GM19463 (cell line): ENCODE measurements around the gene TSHZ2.

ENCODE experiments used
- ATAC-seq: cut with Tn5 transposase; IDR thresholded peaks from one replicate; pipeline ENCODE4 v1.9.1; 2021; ENCODE audit warnings: mild to moderate bottlenecking, moderate library complexity; ENCODE audit not compliant: unreplicated experiment

The TSHZ2 gene

DNA sequence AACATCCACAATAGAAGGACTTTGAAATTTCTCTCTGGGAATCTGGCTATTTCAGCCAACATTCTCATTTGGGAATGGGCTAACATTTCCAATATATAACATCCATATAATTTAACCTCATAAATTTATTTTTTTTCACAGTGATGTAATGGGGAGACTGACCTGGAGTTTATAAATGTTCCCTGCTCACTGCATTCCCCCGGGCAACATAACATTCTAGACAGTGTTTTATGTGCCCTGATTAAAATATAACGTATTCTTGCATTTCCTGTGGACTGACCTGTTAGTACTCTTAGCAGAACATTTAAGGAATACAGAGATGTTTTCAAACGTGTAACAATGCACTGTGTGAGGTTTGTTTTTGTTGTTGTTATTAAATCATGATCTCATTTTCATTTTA lies 20.9 kb downstream of the TSHZ2 start:
- no peak for ATAC-seq

DNA sequence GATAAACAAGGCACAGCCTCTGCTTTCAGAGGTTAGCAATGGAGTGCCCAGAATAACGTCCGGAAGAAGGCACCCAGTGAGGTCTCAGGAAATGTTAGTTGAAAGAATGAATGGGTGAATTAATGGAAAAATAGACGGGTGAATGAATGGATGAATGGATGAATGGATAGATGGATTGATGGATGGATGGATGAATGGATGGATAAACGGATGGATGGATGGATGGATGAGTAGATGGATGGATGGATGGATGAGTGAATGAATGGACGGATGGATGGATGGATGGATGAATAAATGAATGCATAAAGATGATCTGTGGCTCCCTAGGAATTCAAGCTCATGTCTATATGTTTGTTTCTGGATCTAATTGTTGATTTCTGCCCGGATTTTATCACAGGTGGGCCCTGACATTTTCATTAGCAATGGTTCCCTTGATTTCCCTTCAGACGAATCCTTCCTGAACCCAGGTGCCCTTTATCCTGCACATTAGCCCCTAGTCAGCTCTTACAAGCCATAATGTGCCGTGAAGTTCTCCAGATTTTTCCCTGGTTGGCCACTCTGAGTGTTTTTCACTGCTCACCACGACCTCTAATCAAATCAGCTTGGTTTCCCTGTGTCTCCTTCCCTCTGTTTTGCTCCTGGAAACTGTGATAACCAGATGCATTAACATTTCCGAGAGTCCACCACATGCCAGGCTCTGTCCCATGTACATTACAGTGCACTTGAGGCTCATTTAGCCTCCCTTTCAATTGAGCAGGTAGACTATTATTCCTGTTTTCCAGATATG lies 22.2 kb downstream of the TSHZ2 start:
- no peak for ATAC-seq

DNA sequence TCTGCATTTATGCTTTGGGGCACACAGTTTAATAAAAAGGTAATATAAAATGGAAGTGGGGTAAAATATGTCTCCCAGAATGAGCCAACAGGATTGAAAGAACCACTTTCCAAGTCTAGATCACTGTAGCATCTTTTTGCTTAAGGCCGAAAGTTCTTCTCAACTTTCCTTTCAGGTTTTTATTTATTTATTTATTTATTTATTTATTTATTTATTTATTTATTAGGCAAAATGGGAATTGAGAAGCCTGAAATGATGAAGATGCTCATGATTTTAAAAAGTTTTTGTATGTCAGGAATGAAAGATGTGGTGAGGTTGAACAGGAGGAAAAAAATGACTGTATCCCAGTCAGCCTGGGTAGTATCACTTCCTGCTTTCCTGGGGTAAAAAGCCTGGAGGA lies 24.0 kb downstream of the TSHZ2 start:
- no peak for ATAC-seq

DNA sequence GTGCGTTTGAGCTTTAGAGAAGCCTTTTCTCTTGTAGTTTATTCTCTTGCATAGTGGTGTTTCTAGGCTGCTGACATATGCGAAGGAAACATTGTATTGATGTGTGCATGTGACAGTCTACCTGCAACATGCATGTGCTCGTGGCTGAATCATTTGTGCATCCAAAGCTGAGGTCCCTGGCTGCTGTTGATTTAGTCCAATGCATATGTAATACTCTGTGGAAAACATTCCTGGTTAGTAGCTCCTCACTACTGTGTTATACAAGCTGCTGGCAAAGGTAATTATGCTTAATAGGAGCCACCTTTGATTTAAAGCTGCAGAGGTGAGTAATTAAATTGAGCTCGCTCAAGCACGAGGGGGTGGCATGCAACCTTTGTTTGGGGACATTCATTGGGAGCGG lies 24.5 kb downstream of the TSHZ2 start:
- ATAC-seq: no peak

DNA sequence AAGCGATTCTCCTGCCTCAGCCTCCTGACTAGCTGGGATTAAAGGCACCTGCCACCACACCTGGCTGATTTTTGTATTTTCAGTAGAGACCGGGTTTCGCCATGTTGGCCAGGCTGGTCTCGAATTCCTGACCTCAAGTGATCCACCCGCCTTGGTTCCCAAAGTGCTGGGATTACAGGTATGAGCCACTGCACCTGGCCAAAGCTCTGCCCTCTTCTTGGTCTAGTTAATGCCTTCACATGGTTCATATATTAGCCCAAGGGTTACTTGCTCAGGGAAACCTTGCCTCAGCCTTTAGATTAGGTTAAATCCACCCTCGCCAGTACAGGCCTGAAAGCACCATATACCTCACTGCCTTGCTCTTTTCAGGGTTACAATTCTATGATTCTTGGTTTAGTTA lies 26.1 kb downstream of the TSHZ2 start:
- no peak for ATAC-seq

DNA sequence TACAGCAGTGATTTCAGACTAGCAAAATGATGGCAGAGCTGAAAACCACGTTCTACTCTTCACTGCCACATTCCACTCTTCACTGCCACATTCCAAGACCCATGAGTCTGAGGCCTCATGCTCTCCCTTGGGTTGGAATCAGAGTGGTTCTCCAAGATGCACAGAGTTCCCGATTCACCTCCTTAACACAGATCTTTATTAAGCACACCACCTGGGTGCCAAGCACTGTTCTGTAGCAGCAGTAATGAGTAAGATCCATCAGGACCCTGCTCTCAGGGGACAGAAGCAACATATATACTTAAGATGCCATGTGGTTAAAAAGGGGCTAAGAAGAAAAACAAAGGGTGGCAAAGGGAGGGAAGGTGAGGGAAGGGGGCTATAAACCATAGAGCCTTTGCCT lies 26.9 kb downstream of the TSHZ2 start:
- ATAC-seq: no peak

DNA sequence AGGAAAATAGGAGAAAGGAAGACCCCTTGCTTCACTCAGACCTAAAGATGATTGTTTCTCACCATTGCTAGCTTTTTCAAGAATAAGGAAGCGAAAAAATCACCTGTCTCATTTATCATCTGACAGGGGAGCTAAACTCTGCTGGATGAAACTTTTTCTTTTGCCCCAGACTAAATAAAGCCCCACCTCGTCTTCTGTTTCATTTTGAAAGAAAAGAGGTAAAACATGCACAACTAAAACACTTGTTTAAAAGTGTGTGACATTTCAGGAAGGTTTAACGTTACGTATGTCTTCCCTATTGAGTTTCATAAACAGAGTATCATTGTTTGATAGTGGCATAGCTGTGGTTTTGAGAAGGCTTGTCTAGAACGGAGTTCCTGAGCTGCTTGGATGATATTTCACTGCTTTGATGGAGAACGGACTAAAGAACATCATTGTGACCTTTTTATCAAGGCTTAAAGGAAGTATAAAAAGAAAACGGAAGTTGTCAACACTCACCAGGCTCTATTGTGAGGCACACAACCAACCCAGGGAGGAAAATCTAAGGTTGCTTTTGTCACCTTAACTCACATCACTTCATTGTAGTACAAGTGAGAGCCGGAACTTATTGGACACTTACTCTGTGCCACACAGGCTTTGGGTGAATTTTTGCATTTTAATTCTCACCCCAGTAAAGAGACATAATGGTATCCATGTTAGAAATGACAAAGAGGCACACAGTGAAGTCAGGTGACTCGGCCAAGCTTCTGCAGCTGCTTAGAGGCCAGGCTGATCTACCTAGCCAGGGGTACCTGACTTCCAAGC lies 29.5 kb downstream of the TSHZ2 start:
- ATAC-seq: peak; percentile 61

DNA sequence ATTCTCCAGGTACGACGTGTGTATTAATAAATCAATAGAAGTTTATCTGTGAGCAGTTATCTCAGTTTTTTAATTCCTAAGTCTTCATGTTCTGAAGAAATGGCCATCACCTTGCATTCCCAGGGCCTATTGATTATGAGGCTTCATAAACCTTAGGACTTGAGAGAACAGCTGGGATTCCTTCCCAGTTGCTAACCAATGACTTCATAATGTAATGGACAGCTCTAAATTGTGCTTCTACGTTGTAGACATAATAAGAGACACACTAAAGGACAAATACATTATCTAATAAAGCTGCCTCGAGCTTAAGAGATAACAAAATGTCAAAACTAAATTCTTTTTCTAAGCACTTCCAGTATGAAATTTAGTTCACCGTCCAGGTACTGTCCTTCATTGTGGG lies 30.6 kb downstream of the TSHZ2 start:
- no peak for ATAC-seq

DNA sequence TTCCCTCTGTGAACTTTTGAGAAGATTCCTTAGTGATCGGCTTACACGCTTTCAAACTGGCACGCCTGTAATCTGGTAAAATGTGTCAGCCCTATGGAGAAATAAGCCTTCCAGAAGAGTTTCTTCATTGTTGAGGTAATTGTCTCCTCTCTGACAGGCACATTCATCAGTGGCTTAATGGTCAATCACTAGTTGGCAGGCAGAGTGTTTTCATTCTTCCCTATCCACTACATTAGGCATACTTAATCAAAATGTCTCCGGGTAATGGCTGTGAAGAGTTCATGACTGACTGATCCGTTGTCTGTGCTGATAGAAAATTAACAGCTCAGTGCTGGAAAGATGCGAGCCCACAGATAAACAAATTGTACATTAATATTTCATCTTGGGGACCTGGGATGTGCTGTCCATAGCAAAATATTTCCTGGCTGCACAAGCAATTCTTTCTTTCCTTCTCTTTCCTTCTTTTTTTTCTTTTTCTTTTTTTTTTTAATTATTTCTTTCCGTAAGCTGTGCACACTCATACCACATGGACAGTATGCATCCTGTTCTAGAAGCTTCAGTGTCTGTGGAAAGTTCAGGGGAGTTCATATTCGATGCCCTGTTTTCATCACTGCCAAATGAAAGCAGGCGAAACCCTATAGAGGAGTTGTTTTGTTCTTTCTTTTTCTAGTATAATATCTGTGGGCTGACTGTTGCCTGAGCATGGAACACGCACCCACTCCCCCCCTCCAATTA lies 31.4 kb downstream of the TSHZ2 start:
- no peak for ATAC-seq

DNA sequence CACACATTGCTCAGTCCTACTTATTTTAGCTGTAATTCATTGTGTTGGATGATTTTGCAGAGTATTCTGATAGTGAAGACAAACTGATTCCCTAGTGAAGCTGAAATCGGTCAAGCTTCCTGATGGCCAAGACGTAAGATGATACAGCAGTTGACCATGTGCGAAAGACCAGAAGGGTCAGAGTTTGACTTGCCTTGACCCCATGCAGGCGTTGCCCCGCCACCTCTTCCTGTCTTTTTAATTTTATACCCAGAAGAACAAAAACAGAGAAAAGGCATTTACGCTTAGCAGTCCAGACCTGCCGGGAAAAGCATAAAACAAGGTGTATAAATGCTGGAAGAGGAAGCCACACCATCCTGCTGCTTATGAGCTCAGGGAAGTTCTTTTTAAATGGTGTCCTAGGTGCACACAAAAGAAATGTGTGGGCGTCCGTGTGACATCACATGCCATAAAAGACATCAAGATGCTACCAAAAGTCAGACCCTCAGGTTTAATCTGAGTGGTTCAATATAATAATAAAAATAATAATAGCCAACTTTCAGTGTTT lies 32.2 kb downstream of the TSHZ2 start:
- ATAC-seq: no peak

DNA sequence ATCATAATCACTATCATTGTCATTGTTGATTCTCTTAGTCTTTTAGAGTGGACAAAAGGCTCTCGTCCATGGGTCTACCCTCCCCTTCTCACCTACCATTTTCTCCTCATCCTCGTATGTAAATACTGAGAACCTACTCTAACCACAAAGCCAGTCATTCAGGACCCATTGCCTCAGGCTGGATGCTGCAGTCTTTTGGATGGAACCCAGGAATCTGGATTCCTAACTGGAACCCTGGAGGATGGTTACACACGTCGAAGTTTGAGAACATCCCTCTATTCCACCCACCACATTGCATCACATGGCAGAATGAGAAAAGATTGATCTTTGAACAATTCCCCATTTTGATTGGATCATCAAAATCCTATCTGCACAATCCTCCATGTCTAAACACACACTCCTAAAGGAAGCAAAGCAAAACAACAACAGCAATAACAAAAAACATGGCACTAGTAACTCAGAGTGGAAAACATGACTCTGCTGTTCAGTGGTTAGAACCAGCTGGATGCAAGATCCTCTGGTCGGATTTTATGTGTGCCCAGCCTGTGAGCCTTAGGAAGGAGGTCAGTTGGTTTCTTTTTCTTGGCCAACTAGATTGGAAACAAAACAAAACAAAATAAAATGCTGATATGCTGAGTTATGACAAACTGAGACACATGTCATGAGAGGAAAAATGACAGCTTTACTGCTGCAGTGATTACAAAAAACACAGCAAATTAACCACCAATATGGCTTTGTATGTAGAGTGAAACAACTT lies 38.0 kb downstream of the TSHZ2 start:
- ATAC-seq: no peak

DNA sequence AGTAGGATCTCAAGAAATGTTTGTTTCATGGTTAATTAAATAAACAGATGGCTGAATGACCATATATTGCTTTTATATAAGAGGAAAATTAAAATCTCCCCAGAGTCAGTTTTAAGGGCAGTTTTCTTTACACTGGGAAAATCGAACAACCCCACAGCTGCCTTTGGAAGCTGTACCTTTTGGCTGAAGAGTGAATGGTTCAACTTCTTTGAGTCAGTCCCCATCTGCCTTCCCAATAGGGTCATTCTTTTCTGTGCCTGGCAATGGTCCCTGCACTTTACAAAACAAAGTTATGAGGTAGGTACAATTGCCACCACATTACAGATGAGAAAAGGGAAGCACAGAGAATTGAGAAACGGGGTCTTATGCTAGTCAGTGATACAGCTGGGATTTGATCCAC lies 39.5 kb downstream of the TSHZ2 start:
- ATAC-seq: no peak

DNA sequence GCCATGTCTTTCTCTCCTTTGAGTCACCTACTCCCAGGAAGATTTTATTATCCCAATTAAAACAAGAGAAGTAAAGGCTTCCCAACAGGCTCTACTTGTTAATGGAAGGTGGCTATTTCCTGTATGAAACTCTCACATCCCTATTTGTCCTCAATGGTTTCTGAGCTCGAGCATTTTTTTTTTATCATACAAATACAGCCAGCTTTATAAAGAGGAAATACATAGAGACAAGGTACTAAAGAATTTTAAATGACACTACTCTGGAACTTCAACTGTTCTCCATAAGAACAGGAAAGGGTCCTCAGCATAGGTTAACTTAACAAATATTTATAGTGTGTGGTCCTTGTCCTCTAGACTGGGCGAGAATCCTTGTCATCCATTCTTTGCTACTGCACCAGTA lies 41.0 kb downstream of the TSHZ2 start:
- no peak for ATAC-seq

DNA sequence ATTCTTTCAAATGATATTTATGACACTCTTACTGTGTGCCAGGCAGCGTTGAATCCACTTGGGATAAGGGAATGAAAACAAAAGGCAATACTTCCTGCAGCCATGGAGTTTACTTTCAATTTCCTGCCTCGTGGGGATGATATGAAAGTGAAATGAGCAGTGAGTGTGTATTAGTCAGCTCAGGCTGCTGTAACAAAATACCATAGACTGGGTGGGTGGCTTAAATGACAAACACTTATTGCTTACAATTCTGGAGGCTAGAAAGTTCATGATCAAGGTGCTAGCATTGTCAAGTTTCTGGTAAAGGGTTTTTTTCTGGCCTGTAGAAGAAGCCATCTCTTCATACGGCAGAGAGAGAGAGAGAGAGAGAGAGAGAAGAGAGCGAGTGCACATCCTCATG lies 41.7 kb downstream of the TSHZ2 start:
- no peak for ATAC-seq

DNA sequence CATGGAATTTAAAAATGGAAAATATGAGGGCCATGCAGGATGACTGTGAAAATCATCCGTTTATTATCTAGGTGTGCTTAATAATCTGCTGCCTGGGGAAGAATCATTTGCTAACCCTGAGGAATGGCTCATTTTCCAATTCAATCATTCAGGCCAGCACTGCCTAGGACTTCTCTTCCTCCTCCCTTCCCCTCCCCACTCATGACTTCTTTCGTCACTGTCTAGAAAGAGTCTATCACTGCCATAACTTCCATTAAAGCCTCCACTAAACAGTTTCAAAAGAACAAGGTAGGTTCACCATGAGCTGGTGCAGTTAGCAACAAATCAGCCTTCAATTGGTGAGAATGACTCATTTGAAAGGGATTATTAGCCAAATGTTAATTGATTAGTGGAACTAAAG lies 43.9 kb downstream of the TSHZ2 start:
- no peak for ATAC-seq

DNA sequence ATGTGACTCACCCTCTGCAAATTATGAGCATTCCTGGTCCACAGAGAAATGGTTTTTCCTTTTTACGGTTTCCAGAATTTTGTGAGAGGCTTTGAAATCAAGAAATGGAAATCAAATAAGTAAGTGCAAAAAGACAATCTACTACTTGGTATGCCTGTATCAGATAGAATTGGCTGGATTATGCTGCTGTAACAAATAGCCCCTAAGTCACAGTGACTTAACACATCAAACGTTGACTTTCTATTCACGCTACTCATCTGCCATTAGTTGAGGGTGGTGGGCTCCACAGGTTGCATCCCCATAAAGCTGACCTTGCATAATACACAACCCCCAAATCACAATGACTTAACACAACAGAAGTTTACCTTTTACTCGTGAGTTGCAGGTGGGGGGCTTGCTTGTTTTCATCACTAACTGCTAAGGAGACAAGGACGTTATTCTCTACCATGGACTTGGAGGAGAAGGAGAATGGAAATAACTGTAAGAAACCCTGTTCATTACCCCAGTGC lies 44.4 kb downstream of the TSHZ2 start:
- ATAC-seq: no peak

DNA sequence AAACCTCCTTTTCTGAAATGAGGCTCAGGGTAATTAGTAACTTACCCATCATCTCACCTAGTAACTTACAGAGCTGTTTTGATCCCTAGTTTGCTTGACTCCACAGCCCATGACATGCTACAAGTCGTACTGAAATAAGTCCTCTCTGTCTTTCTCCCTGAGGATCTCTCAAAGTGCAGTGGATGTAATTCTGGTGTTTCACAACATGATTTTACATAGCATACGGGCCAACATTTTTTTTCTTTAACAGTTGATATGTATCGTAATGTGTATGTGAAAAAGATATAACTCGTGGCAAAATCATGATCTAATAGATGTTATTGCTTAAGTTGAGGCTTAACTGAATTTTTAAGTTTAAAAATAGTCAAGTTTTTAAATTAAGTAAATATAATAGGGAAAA lies 45.0 kb downstream of the TSHZ2 start:
- no peak for ATAC-seq

DNA sequence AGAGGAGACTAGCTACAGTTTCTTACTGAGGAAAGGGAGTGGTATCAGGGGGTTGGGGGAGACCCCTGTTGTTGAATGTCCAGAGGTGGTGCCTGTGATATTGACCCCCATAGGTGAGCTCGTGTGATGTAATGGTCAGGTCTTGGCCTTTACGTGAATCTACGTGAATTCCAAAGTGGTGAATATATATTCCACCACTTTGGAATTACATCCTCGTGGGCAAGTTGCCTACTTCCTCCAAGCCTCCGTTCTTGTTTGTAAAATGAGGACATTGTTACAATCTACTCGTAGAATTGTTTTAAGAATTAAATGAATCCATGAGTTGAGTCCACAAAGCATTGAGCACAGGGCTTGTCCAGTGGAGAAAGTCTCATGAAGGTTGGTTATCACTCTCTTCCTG lies 47.3 kb downstream of the TSHZ2 start:
- ATAC-seq: no peak

DNA sequence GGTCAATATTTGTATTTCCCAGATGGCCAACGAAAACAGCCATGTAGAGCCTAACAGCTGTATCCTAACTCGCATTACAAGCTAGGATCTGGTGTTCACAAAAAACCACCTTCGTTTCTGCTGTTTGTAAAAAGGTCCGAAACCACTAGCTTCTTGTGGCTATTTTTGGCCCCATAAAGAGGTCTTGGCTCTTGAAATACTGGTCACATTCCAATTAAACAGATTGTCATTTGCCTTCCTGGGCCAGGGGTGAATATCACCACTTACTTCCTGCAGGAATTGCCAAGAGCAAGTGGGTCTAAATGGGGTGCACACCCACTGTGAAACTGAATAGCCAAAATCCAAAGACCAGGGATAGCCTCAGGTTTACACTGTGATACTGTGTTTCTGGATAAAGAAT lies 48.2 kb downstream of the TSHZ2 start:
- no peak for ATAC-seq

DNA sequence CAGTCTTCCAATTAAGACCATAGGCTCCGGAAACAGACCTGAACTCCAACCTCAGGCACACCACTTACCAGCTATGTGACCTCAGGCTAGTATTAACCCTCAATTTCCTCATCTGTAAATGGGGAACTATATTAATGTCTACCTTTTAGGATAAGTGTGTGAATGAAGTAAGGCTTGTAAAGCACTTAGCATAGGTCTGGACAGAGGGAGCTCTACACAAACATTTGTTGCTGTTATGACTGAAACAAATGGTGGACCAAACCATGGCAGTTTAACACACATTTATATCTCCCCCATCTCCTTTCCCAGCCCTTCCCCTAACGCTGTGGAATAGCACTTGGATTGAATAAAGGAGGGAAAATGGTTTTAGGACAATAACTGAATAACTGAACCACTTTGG lies 48.7 kb downstream of the TSHZ2 start:
- no peak for ATAC-seq

DNA sequence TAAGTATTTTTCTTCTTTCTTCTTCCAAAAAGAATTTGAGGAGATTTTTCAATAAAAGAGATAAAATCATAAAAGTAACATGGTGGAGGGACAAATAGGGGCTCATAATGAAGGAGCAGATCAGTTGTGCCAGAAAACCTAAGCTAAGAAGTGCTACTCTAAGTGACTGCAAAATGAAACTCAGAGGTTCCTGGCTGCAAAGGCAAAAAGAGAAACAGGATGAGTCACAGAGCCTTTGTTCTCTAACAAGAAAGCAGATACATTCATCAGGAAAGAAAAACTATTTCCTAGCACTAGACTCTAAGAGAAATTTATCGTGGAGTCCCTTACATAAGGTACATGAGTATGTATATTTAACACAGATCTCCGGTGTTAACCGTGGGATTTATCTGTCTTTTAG lies 49.8 kb downstream of the TSHZ2 start:
- ATAC-seq: no peak
